GM18508 (cell line): ENCODE results near the gene VEGFA.

Experiments used
- ATAC-seq: cut with Tn5 transposase; IDR thresholded peaks from one replicate; pipeline ENCODE4 v1.9.1; 2021; ENCODE audit warnings: moderate number of reproducible peaks; ENCODE audit not compliant: insufficient read depth, unreplicated experiment

The VEGFA gene

GRCh38 chr6:43769526-43770371, at the start of gene VEGFA:
VEGFA (plus strand) TSS chr6:43770211.
- ATAC-seq: no peak

GRCh38 chr6:43720999-43721398, 49.0 kb upstream of the VEGFA start:
- ATAC-seq: no peak

- no peak for ATAC-seq
Measured at GRCh38 chr6:43722920-43723545, 47.0 kb upstream of the VEGFA start.

GRCh38 chr6:43723737-43724295, 46.2 kb upstream of the VEGFA start:
- ATAC-seq: no peak

GRCh38 chr6:43724354-43724753, 45.7 kb upstream of the VEGFA start:
- no peak for ATAC-seq

GRCh38 chr6:43724914-43725642, 44.9 kb upstream of the VEGFA start:
- ATAC-seq: no peak

- no peak for ATAC-seq
Measured at GRCh38 chr6:43725643-43726580, 44.1 kb upstream of the VEGFA start.

- ATAC-seq: no peak
Measured at GRCh38 chr6:43727634-43728033, 42.4 kb upstream of the VEGFA start.

GRCh38 chr6:43728586-43728985, 41.4 kb upstream of the VEGFA start:
- no peak for ATAC-seq

- no peak for ATAC-seq
Measured at GRCh38 chr6:43729537-43729936, 40.5 kb upstream of the VEGFA start.

GRCh38 chr6:43730634-43731033, 39.4 kb upstream of the VEGFA start:
- no peak for ATAC-seq

GRCh38 chr6:43733471-43734293, 36.3 kb upstream of the VEGFA start:
- no peak for ATAC-seq

- ATAC-seq: no peak
Measured at GRCh38 chr6:43734294-43734665, 35.7 kb upstream of the VEGFA start.

GRCh38 chr6:43735642-43736199, 34.3 kb upstream of the VEGFA start:
- no peak for ATAC-seq

GRCh38 chr6:43736211-43736786, 33.7 kb upstream of the VEGFA start:
- ATAC-seq: no peak

GRCh38 chr6:43736844-43737243, 33.2 kb upstream of the VEGFA start:
- no peak for ATAC-seq

GRCh38 chr6:43737272-43738081, 32.5 kb upstream of the VEGFA start:
- ATAC-seq: no peak

- ATAC-seq: no peak
Measured at GRCh38 chr6:43738267-43738676, 31.7 kb upstream of the VEGFA start.
